ENCODE results near the gene PPP5C. TPM values are rescaled to one million over a fixed set of nuclear protein-coding genes. Genes with fewer than 3 reads are reported as not detected.

Gene PPP5C
- total and polyA plus RNA-seq, 2 of the 13 experiments (the other 11 are each of a cell fraction or from before 2014, with no cell fraction given) = 41.6 to 67.9 TPM

DNA sequence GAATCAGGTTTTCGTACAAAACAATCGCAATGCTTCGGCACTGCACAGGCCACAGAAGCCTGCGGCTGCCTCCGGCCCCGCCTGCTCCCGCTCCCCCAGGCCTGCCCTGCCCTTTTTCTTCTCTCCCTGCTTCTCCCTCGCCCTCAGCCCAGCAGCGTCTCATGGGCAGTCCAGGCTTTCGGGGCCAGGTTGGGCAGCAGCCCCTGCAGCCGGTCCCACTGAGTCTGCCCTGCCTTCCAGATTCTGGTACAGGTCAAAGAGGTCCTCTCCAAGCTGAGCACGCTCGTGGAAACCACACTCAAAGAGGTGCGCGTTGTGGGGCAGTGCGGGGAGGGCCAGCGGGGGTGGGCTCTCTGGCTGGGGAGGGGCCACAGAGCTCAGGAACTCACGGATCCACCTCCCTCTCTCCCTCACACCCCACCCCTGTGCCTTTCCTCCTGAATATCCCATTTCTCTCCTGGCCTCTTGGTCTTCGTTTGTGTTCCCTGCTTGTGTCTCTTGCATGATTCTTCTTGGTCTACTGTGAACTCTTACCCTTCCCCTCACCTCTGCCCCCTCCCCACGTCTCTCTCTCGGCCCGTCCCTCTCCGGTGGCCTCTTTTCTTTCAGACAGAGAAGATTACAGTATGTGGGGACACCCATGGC, 36.4 kb downstream of the PPP5C start:
- ChIA-PET POLR2A (no interaction called here), CTCF (ENCODE audit: low intra/inter-chr PET ratio, low total read pairs) (no interaction called here)
- no peak overlapping the region for H2AFZ ChIP-seq (ENCODE audit: low read length)
- 97% methylated on average over 22 of the region's 23 CpGs for WGBS (ENCODE audit: low lambda C conversion rate)
- in situ Hi-C loops (cut with HindIII; ENCODE audit: extremely low pct_ligation_motif_present, low pct_unique_long_range_greater_than_20kb) = no loop called here
- no TSS peak for BruUV-seq (replicated peaks)
- no peak for ATAC-seq
- no peak overlapping the region for H3K27ac ChIP-seq (ENCODE audit: extremely low read length, insufficient read depth, low read length)
- no peaks in the 10 kb centered on the region for H4K20me1 ChIP-seq (ENCODE audit: insufficient read depth, low read length)
- no peaks in the 10 kb centered on the region for H3K79me2 ChIP-seq (ENCODE audit: insufficient read depth, low read length)
- H3K4me3 ChIP-seq (replicated peaks in 1 of 3; ENCODE audit: insufficient read depth in 1 of 3, low read depth in 2 of 3, low read length in 3 of 3) = no peak overlapping the region
- H3K27me3 ChIP-seq (ENCODE audit: control insufficient read depth in 1 of 2, insufficient read depth in 2 of 2, low read length in 2 of 2) = no peaks in the 10 kb centered on the region
- FAIRE-seq = no peak
- no peak for DNase-seq (ENCODE audit: low spot score)
- peaks cover 11% of the 10 kb centered on the region for H3K4me1 ChIP-seq (ENCODE audit: insufficient read depth, low read length)
- TF ChIP-seq POLR2A (IDR thresholded peaks at IDR 0.05; ENCODE audit: insufficient read depth in 1 of 2, low read depth in 2 of 2, low read length in 2 of 2) = no peak
- no peak for TF ChIP-seq FOXO1 (CRISPR knock-in tag; IDR thresholded peaks at IDR 0.05)
- no peak for TF ChIP-seq NCOA5 (CRISPR knock-in tag; IDR thresholded peaks at IDR 0.05)
- TF ChIP-seq ZNF678 (CRISPR knock-in tag; IDR thresholded peaks at IDR 0.05) = no peak
- H3K4me2 ChIP-seq (ENCODE audit: low read depth, low read length) = no peak overlapping the region
- peaks cover 12 to 77% of the 10 kb centered on the region in 2 experiments; a peak in 4 of 5 replicates for H3K36me3 ChIP-seq (replicated peaks in 1 of 2; ENCODE audit: control insufficient read depth in 1 of 2, insufficient read depth in 2 of 2, low read length in 2 of 2)
- H3K9ac ChIP-seq (ENCODE audit: insufficient read depth, low read depth, low read length) = no peak overlapping the region
- no peaks in the 10 kb centered on the region for H3K9me3 ChIP-seq (ENCODE audit: low read length)
- intact Hi-C loops (cut with micrococcal nuclease; ENCODE audit: unreplicated experiment) = no loop called here

DNA sequence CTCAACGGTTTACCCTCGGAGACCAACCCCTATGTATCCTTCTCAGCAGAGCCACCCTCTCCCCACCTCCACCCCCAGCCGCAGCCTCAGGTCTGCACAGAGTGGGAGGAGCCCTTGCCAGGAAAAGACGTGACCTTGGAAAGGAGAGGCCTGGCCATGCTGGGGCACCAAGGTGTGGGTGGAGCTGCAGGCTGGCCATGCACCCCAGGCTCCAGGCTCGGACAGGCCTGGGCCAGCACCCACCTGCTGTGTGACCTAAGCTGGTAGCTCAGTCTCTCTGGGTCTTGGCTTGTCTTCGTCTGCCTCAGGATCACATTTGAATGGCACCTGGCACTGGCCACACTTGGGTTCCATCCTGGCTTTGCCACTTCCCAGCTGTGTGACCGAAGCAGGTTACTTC, 37.0 kb downstream of the PPP5C start:
- H3K27ac ChIP-seq (ENCODE audit: extremely low read length, insufficient read depth, low read length) = no peak overlapping the region
- no peak overlapping the region for H3K4me3 ChIP-seq (replicated peaks in 1 of 3; ENCODE audit: insufficient read depth in 1 of 3, low read depth in 2 of 3, low read length in 3 of 3)
- TF ChIP-seq ZNF768 (CRISPR knock-in tag; IDR thresholded peaks at IDR 0.05) (peak; percentile 81), RBAK (CRISPR knock-in tag; IDR thresholded peaks at IDR 0.05) (no peak)
- H3K79me2 ChIP-seq (ENCODE audit: insufficient read depth, low read length) = no peaks in the 10 kb centered on the region
- H3K4me2 ChIP-seq (ENCODE audit: low read depth, low read length) = no peak overlapping the region
- no peak overlapping the region for H2AFZ ChIP-seq (ENCODE audit: low read length)
- FAIRE-seq (no peak), DNase-seq (ENCODE audit: low spot score) (no peak), ATAC-seq (no peak)
- 95% methylated on average over 7 of the region's 7 CpGs for WGBS (ENCODE audit: low lambda C conversion rate)
- no peak overlapping the region for H3K9ac ChIP-seq (ENCODE audit: insufficient read depth, low read depth, low read length)
- H3K9me3 ChIP-seq (ENCODE audit: low read length) = no peaks in the 10 kb centered on the region
- H3K36me3 ChIP-seq (replicated peaks in 1 of 2; ENCODE audit: control insufficient read depth in 1 of 2, insufficient read depth in 2 of 2, low read length in 2 of 2) = peaks cover 15 to 80% of the 10 kb centered on the region in 2 experiments
- BruUV-seq (replicated peaks) = no TSS peak
- intact Hi-C loops (cut with micrococcal nuclease; ENCODE audit: unreplicated experiment) = no loop called here
- H4K20me1 ChIP-seq (ENCODE audit: insufficient read depth, low read length) = no peaks in the 10 kb centered on the region
- peaks cover 11% of the 10 kb centered on the region for H3K4me1 ChIP-seq (ENCODE audit: insufficient read depth, low read length)
- in situ Hi-C loops (cut with HindIII; ENCODE audit: extremely low pct_ligation_motif_present, low pct_unique_long_range_greater_than_20kb) = no loop called here
- ChIA-PET POLR2A (no interaction called here), CTCF (ENCODE audit: low intra/inter-chr PET ratio, low total read pairs) (no interaction called here)
- H3K27me3 ChIP-seq (ENCODE audit: control insufficient read depth in 1 of 2, insufficient read depth in 2 of 2, low read length in 2 of 2) = no peaks in the 10 kb centered on the region
